Measurements from ENCODE around the gene SIKE1.
A peak's percentile ranks its signal among the peaks of the same experiment; 100 is the strongest.
"Not testable (repeated sequence)": the region's sequence is repeated elsewhere in the genome, so short reads cannot be mapped to it uniquely, and the experiment has no call there.

Gene SIKE1

DNA sequence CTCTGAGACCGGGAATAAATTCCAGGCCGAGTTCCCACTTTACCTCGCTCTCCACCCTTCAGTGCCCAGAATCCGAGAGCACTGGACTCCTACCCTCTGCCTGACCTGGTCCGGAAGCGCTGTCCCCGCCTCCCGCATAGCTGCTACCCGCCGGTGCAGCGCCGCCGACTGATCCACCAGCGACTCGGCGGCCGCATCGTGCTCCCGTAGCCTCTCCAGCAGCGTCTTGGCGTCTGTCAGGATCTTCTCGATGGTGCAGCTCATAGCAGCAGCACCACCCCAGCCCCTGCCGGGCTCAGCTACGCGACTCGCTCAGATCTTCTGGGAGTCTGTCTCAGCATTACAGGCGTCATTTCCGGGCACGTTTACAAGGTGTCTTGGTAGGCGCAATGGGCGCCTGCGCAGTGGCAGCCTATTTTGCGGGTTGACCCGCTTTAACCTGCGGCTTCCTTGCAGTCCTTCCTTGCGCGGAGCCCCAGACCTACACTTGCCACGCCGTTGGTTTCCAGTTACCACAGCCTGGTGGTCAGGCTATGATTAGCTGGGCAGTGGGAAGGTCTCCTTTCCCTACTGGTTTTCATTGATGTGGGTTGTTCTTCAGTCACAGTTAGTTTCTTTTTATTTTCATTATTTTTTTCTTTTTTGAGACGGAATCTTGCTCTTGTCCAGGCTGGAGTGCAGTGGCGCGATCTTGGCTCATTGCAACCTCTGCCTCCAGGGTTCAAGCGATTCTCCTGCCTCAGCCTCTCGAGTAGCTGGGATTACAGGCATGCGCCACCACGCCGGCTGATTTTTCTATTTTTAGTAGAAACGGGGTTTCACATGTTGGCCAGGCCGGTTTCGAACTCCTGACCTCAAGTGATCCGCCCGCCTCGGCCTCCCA, at the start of gene SIKE1:
Gene SIKE1, minus strand, starts transcription at position 342 of the 883 bp plus-strand sequence. Its CDS starts 78 bp downstream, at position 264.
- TF ChIP-seq CTCF (IDR thresholded peaks at IDR 0.05) (no peak), ZFX (IDR thresholded peaks at IDR 0.05; ENCODE audit: borderline replicate concordance) (no peak)
- H3K27ac ChIP-seq: peak within 1 kb of the TSS; percentile 90

DNA sequence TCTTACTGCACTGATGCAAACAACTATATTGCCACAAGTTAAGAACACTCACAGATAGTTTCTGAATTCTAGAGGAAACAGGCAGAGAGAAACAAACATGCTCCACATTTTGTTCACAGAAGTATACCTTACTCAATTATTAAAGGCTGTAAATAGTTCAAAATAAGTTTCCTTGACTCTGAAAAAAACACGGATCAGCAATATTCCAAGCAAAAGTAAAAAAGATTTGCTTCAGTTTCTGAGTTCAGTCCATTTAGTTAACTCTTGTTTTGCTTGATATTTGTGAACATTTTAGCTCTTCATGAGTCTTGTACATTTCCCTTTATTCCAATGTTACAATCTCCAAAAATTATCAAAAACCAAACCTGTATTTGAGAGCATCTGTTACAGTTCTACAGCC, 49.6 kb upstream of the SIKE1 start:
- not testable (repeated sequence) for H3K27ac ChIP-seq

GRCh38 chr1:114828251-114828650, 47.8 kb upstream of the SIKE1 start:
- TF ChIP-seq CTCF (IDR thresholded peaks at IDR 0.05) (no peak), ZFX (IDR thresholded peaks at IDR 0.05; ENCODE audit: borderline replicate concordance) (no peak)
- no peak overlapping the region for H3K27ac ChIP-seq

DNA sequence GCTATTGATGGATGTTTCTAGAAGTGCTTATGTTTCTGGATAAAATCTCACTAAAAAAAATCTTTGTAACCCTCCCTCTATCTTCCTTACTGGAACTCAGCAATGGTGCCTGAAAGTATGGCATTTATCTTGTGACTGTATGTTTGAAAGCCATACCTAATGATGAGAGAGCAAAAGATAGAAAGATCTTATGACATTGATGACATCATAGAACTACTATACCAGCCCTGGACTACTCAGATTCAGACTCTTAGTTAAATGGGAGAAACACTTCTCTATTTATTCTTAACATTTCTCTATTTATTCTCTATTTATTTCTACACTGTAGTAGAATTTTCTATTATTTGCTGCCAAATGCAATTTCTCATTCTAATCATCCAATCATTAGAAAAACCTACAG, 41.5 kb upstream of the SIKE1 start:
- no peak overlapping the region for H3K27ac ChIP-seq
- TF ChIP-seq CTCF (IDR thresholded peaks at IDR 0.05) (no peak), ZFX (IDR thresholded peaks at IDR 0.05; ENCODE audit: borderline replicate concordance) (no peak)

GRCh38 chr1:114820392-114820791, 39.9 kb upstream of the SIKE1 start:
- H3K27ac ChIP-seq: no peak overlapping the region
- TF ChIP-seq ZFX (IDR thresholded peaks at IDR 0.05; ENCODE audit: borderline replicate concordance) (no peak), CTCF (IDR thresholded peaks at IDR 0.05) (no peak)

DNA sequence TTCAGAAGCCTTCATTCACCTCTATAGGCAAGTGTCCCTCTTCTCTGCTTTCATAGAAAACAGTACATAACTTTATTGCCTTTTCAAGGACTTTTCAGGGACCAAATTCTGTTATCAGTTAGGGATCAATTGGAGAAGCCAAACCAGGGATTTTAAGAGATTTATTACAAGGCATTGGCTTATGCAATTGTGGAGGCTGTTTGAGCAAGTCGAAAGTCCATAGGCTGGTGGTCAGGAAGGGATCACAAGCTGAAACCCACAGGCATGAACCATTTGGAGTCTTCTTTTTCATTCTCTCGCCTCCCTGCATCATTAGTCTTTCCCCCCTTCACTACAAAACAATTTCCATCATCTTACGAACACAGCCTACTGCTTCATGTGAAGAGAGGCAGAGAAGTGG, 39.4 kb upstream of the SIKE1 start:
- TF ChIP-seq ZFX (IDR thresholded peaks at IDR 0.05; ENCODE audit: borderline replicate concordance) (no peak), CTCF (IDR thresholded peaks at IDR 0.05) (no peak)

DNA sequence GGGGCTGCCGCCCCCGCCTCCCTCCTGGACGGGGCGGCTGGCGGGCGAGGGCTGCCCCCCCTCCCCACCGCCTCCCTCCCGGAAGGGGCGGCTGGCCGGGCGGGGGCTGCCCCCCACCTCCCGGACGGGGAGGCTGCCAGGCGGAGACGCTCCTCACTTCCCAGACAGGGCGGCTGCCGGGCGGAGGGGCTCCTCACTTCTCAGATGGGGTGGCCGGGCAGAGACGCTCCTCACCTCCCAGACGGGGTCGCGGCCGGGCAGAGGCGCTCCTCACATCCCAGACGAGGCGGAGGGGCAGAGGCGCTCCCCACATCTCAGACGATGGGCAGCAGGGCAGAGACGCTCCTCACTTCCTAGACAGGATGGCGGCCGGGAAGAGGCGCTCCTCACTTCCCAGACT, 24.0 kb upstream of the SIKE1 start:
- not testable (repeated sequence) for H3K27ac ChIP-seq

More for the DNA sequence above, 39.4 kb upstream of the SIKE1 start:
- H3K27ac ChIP-seq: no peak overlapping the region

DNA sequence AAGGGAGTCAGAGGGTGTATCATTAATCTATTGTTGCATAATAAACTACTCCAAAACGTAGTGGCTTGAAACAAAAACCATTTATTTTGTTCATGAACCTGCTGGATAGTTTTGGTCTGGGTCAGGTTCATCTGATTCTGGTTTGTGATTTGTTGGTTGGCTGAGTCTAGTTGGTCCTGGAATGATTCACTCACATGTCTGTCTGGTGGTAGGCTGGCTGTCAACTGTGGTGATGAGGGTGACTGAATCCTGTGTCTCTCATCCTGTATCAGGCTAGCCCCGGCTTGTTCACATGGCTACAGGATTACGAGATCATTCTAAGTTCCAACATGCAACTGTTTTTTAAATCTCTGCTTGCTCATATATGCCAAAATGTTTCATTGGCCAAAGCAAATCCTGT, 22.5 kb upstream of the SIKE1 start:
- no peak overlapping the region for H3K27ac ChIP-seq
- TF ChIP-seq ZFX (IDR thresholded peaks at IDR 0.05; ENCODE audit: borderline replicate concordance): no peak
- no peak for TF ChIP-seq CTCF (IDR thresholded peaks at IDR 0.05)

Data from 22Rv1 (cell line).